ENCODE results near the gene CISD3.

Gene CISD3

DNA sequence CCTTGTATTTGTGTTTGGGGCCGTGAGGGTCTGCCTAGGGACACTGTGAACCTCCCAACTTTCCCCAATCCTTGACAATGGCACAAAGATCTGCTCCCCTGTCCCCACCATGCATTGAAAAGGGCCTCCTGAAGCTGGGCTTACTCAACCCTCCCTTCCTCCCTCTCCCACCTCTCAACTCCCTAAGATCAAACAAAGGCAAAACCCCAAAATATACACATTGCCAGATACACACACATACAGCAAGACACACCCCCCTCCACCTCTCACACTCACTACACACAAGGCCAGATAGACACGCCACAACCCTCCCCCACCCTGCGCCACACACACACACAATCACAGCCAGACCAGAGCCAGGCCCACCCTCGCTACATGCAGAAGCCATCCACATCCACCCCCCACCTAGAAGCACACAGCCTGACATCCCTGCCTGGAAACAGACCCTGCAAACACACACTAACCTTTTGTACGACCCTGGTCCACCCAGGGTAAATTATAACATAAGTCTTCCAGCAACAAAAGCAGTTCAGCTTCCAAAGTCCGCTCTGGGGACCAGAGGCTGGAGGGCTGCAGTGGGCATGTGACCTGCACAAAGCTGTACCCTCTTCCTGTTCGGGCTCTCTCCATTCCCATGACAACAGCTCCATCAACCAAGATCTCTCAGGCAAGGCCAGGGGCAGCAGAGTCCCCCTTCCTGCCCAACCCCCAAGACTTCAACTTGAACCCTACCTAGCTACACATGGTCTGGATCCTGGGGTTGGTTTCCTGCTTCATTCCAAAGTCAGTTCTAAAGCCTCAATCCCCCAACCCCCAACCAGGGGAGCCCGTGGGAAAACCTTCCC lies 16.1 kb downstream of the CISD3 start:
- DNase-seq = peak; percentile 45

DNA sequence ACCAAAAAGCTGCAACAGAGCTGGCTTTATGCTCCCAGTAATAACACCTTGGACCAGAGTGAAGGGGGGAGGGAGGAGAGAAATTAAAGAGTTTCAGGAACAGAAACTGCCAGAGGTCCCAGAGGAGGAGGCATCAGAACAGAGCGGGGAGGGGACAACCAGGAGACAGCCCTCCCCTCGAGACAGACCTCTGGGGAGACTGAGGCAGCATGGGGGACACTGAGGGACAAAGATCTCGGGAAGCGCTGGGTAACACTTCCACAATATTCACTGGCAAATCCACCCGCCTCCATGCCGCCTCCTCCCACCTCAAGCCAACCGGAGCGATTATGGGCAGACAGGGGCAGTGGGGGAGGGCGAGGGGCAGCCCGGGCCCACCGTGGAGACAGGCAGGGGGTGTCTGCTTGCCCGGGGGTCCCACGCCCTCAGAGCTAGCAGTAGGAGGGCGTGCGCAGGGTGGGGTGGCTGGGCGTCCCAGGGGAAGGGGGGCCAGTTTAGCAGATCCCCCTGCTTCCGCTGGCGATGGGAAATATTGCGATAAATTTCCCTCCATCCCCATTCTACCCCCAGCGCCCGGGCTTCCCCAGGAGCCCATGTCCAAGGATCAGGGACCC lies 16.8 kb downstream of the CISD3 start:
- DNase-seq = no peak

GRCh38 chr17:38747463-38748148 lies 17.5 kb downstream of the CISD3 start:
- peak; percentile 79 for DNase-seq

DNA sequence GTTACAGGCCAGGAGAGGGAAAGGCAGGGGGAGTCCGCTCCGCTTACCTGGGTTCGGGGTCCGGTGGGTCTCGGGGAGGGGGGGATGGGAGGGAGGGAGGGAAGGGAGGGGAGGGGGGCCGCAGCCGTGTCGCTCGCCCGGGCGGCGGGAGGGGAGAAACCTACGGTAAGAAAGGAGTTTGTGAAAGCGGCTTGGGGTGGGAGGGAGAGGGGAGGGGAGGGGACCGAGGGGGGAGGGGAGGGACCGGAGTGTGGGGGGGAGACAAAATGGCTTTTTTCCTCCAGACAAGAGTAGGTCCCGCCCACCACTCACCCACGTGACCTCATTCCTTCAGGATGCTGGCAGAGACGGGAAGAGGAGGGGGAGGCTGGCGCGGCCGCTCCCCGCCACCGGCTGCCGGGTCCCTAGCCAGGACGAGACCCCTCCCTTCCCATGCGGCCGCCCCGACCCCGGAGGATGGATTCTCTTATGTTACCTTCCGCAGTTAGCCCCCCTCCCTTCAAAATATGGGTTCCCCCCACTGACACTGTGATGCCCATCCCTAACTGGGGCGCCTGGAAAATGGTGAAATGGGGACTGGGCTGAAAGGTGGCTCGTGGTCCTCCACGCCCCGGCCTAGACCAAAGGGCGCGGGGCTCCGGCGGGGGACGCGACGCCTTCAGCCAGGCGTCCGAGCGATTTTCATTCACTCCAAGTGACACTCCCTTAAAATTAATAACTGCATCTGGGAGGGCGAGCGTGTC lies 18.2 kb downstream of the CISD3 start, which contains the start of gene PCGF2:
TSS of gene PCGF2 (minus strand) at position 188 of the 743 bp plus-strand sequence. CDS start 7,934 bp downstream, outside the sequence.
- peak; percentile 95 for DNase-seq

DNA sequence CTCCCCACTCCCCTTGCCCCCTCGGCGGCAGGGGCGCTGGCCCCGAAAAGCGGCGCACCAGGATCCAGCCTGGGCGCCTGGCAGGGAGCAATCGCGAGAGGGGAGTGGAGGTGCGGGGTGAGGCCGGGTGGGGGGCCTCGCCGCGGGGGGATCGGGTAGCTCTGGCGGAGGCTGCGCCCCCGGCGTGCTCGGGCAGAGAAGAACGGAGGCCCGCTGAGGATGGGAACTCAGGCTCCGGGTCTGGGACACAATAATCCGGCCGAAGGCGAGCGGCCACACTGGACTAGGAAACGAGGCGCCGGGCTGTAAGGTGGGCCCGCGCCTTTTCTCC lies 18.7 kb downstream of the CISD3 start:
- no peak for DNase-seq

DNA sequence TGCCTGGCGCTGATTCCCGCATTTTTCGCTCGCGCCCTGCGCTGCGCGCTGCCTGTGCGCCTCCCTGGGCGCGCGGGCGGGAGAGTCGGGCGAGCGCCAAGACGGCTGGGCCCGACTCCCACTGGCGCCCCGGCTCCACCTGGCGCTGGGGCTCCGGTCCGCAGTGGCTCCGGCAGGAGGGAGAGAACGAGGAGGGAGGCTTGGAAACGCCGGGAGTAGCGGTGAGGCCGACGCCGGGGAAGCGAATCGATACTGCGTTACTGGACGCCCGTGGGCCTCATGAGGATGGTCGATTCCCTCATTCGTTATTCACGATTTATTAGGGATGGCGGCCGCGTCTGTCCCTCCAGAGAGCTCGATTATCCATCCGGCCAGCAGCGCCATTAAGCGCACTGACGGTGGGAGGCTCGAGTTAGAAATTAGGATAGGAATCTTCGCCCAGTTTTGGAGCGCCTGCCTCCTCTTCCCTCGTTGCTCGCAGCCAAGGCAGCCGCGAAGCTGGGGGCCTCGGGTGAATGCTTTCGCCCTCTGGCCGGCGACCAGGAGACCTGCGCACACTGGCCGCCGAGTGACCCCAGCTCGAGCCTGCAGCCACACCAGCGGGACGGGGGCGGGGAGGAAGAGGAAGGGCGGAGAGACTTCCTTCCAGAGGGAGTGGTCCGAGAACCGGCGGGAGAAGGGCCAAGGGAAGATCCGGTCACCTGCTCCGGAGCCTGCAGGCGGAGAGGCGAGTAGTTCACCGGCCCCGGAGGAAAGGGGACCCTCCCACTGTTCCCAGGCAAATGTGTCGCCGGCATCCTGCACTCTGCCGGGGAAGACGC lies 19.3 kb downstream of the CISD3 start:
- peak; percentile 93 for DNase-seq

- DNase-seq = no peak
Observed at GRCh38 chr17:38750044-38750311, 19.8 kb downstream of the CISD3 start.

DNA sequence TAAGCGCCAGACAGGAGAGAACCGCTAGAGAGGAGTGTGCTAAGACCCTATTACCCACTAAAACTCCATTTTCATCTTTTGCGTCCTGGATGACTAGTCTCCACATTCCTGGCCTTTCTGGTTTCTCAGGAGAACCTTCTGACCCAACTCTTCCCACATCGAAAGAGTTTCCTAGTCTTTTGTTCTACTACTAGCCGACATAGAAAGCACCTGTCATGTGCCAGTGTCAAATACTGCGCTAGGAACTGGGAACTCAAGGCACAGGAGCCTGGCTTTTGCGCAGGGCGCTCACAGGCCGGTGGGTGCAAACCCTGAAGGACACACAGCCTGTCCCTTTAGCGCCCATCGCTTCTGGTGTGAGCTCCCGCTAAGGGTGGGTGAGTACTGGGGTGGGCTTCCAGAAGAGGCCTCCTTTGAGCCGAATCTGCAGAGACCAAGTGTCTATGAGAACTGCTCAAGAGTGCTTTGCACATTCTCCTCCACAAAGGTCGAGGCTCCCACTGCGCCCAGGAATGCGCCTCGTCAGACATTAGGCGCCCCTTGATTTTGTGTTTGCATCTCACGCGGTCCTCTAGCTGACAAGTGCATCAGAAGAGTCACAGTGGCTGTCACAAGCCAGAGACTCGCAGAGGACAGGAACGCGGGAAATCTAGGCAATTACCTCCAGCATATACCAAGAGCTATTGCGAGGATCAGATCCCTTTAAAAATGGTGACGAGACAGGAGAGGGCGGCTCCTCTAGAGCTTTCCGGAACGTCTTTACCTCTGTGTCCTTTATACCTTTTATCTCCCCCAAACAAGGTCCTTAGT lies 20.4 kb downstream of the CISD3 start:
- peak; percentile 32 for DNase-seq

GRCh38 chr17:38751144-38751807 lies 21.1 kb downstream of the CISD3 start:
- DNase-seq = no peak

DNA sequence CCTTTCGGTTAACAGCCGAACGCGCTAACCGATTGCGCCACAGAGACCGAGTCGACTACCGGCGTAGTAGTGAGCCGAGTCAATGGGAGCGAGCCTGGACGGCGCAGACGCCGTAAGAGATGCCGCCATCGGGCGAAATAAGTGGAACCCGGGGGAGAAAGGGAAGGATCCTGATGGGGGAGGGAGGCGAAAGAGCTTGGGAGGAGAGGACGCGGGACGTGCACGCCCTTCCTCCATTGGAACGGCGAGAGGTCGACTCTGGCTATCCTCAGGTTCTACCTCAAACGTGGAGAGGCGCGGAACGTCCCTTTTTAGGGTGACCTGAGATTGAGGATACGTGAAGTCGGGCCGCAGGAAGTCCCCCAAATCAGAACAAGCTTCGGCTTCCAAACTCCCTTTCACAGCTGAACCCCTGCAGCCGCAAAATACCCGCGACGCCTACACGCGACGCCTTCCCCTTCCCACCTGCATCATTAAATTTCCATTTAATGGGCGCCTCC lies 21.7 kb downstream of the CISD3 start:
- peak; percentile 90 for DNase-seq

GRCh38 chr17:38752308-38753070 lies 22.3 kb downstream of the CISD3 start, which contains the start of gene PSMB3:
PSMB3 (plus strand) TSS chr17:38752741; CDS start chr17:38752827, 86 bp downstream.
- DNase-seq = peak; percentile 98

- DNase-seq = no peak
Observed at GRCh38 chr17:38753071-38753506, 22.9 kb downstream of the CISD3 start.

GRCh38 chr17:38761612-38762011 lies 31.5 kb downstream of the CISD3 start:
- DNase-seq = no peak

DNA sequence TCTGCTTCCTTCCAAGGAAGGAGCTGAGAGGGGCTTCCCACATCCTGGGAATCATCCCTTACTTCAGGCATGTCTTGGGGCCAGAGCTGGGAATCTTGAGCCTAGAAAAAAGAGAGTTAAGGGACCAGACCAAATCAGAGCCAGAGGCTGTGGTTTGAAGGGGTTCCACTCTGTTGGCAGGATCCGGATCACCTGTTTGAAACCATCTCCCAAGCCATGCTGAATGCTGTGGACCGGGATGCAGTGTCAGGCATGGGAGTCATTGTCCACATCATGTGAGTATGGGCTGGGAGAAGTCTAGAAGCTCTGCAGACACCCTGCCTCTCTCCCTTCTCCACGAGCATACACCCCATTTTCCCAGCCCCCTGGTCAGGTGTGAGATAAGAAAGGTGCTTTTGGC lies 32.1 kb downstream of the CISD3 start:
- no peak for DNase-seq

DNA sequence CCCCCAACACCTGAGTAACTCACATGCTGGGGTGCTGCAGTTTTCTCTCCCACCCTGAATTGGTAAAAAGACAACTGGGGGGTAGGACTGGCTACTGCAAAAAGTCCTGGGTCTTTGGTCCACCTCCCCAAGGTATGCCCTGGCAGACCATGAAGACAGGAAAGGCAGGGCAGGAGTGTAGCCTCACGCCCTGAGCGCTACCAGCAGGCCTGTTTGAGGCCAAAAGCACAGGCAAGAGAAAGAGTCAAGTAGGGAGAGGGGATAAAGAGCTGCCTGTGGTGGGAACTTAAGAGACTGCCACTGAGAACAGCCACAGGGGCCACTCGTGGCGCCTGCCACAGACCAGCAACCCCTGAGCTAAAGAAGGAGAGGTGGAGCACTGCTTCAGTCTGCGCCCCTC lies 36.2 kb downstream of the CISD3 start:
- no peak for DNase-seq

- DNase-seq = no peak
Observed at GRCh38 chr17:38768417-38768816, 38.3 kb downstream of the CISD3 start.

DNA sequence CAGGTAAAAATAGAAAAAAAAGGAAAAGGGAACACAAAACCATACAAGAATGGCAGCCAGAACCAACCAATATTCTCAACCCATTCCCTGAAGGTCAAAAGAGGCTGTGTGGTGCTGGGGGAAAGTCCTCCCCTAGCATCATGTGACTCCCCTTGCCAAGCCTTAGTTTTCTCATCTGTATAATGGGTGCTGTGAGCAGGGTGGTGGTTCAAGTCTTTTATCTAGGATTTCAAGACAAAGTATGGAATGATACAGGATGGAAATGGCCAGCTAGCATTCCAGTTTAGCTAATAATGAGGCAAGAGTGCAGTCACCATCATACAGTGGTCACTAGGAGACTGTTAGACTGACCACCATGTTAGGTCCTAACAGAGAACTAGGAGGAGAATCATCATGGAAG lies 43.1 kb downstream of the CISD3 start:
- DNase-seq = no peak

- no peak for DNase-seq
Observed at GRCh38 chr17:38777641-38778250, 47.6 kb downstream of the CISD3 start.
